ENCODE data around the gene GLCE. TPM values are rescaled to one million over a fixed set of nuclear protein-coding genes. Genes with fewer than 3 reads are reported as not detected.

Gene GLCE
- total RNA-seq, 1 experiment from 2014 or later = 22.8 TPM

GRCh38 chr15:69189157-69189556, 28.7 kb downstream of the GLCE start:
- H3K9me3 ChIP-seq (ENCODE audit: control insufficient read depth, insufficient read depth, low read depth, low read length) = peaks cover 11% of the 10 kb centered on the region
- ChIA-PET CTCF (no interaction called here), POLR2A (no interaction called here)
- in situ Hi-C loops (cut with HindIII; ENCODE audit: low pct_unique_long_range_greater_than_20kb, low sequenced_read_pairs) (no loop called here), intact Hi-C loops (cut with micrococcal nuclease; ENCODE audit: unreplicated experiment) (no loop called here)
- no peaks in the 10 kb centered on the region for H3K36me3 ChIP-seq (ENCODE audit: control insufficient read depth, insufficient read depth, low read length)
- no TSS peak for BruUV-seq (replicated peaks)
- H3K27me3 ChIP-seq (ENCODE audit: control insufficient read depth, insufficient read depth, low read length) = no peaks in the 10 kb centered on the region
- no peak overlapping the region for H3K4me3 ChIP-seq (ENCODE audit: low read depth in 2 of 2, low read length in 2 of 2)
- ATAC-seq (no peak), DNase-seq (ENCODE audit: low read depth, low spot score) (no peak)
- H3K4me1 ChIP-seq (ENCODE audit: control insufficient read depth, insufficient read depth, low read length) = no peaks in the 10 kb centered on the region
- no peak for TF ChIP-seq SIN3A (IDR thresholded peaks at IDR 0.05; ENCODE audit: borderline replicate concordance, insufficient read depth, low read depth, low read length)
- TF ChIP-seq POLR2AphosphoS5 (IDR thresholded peaks at IDR 0.05; ENCODE audit: low read depth, low read length) = no peak
- no peak for TF ChIP-seq REST (IDR thresholded peaks at IDR 0.05; ENCODE audit: insufficient read depth in 1 of 2, low read depth in 2 of 2, low read length in 1 of 2)
- TF ChIP-seq TCF7L2 (IDR thresholded peaks at IDR 0.05; ENCODE audit: low read depth, low read length) = no peak
- TF ChIP-seq CTCF (IDR thresholded peaks at IDR 0.05) = no peak
- no peak overlapping the region for H3K27ac ChIP-seq (ENCODE audit: low read length)

GRCh38 chr15:69190091-69190490, 29.7 kb downstream of the GLCE start:
- no peaks in the 10 kb centered on the region for H3K4me1 ChIP-seq (ENCODE audit: control insufficient read depth, insufficient read depth, low read length)
- CTCF ChIA-PET = no interaction called here

More at GRCh38 chr15:69190091-69190490, 29.7 kb downstream of the GLCE start:
- TF ChIP-seq REST (IDR thresholded peaks at IDR 0.05; ENCODE audit: insufficient read depth in 1 of 2, low read depth in 2 of 2, low read length in 1 of 2) (no peak), SIN3A (IDR thresholded peaks at IDR 0.05; ENCODE audit: borderline replicate concordance, insufficient read depth, low read depth, low read length) (no peak), TCF7L2 (IDR thresholded peaks at IDR 0.05; ENCODE audit: low read depth, low read length) (no peak), POLR2AphosphoS5 (IDR thresholded peaks at IDR 0.05; ENCODE audit: low read depth, low read length) (no peak)
- ATAC-seq (no peak), DNase-seq (ENCODE audit: low read depth, low spot score) (no peak)
- peaks cover 11% of the 10 kb centered on the region for H3K9me3 ChIP-seq (ENCODE audit: control insufficient read depth, insufficient read depth, low read depth, low read length)
- no peaks in the 10 kb centered on the region for H3K36me3 ChIP-seq (ENCODE audit: control insufficient read depth, insufficient read depth, low read length)
- in situ Hi-C loops (cut with HindIII; ENCODE audit: low pct_unique_long_range_greater_than_20kb, low sequenced_read_pairs) = no loop called here
- H3K4me3 ChIP-seq (ENCODE audit: low read depth in 2 of 2, low read length in 2 of 2) = no peak overlapping the region
- intact Hi-C loops (cut with micrococcal nuclease; ENCODE audit: unreplicated experiment) = no loop called here
- POLR2A ChIA-PET = no interaction called here
- no TSS peak for BruUV-seq (replicated peaks)
- no peak overlapping the region for H3K27ac ChIP-seq (ENCODE audit: low read length)
- no peaks in the 10 kb centered on the region for H3K27me3 ChIP-seq (ENCODE audit: control insufficient read depth, insufficient read depth, low read length)
